Mesothelial cell of epicardium (in vitro differentiated cells): ENCODE results near the gene NELL1. TPM values are rescaled to one million over a fixed set of nuclear protein-coding genes. Genes with fewer than 3 reads are reported as not detected.

ENCODE experiments used
- DNase-seq, 2 experiments: peaks; one replicate each; pipeline ENCODE4 v3.0.0; 2021; ENCODE audit warnings: low spot score in 2 of 2; ENCODE audit not compliant: unreplicated experiment in 2 of 2
- H3K27ac Mint-ChIP-seq: 2 replicates; pipeline ENCODE4 v1.8.0; 2021; ENCODE audit warnings: mixed read lengths
- H3K27me3 Mint-ChIP-seq: 2 replicates; pipeline ENCODE4 v1.8.0; 2021; ENCODE audit warnings: low read depth, mixed read lengths
- H3K36me3 Mint-ChIP-seq: 2 replicates; pipeline ENCODE4 v1.8.0; 2021; ENCODE audit warnings: mixed read lengths
- H3K4me1 Mint-ChIP-seq: 2 replicates; pipeline ENCODE4 v1.8.0; 2021; ENCODE audit warnings: mixed read lengths
- H3K4me3 Mint-ChIP-seq: 2 replicates; pipeline ENCODE4 v1.8.0; 2021; ENCODE audit warnings: mild to moderate bottlenecking, moderate library complexity, mixed read lengths
- H3K9me3 Mint-ChIP-seq: 2 replicates; pipeline ENCODE4 v1.8.0; 2021; ENCODE audit warnings: mixed read lengths
- CTCF ChIP-seq: fragments of 200-600 bp; sonication (generic); IDR thresholded peaks from one replicate; pipeline ENCODE4 v1.5.0; 2021; ENCODE audit warnings: antibody characterized with exemption; ENCODE audit not compliant: unreplicated experiment
- total RNA-seq: library from RNA; stranded (reverse); gene quantifications from 3 replicates; pipeline ENCODE4 v1.2.1, GENCODE V29; 2021

The NELL1 gene
- total RNA-seq, 1 donor from 2014 or later, result 1.7 TPM

DNA sequence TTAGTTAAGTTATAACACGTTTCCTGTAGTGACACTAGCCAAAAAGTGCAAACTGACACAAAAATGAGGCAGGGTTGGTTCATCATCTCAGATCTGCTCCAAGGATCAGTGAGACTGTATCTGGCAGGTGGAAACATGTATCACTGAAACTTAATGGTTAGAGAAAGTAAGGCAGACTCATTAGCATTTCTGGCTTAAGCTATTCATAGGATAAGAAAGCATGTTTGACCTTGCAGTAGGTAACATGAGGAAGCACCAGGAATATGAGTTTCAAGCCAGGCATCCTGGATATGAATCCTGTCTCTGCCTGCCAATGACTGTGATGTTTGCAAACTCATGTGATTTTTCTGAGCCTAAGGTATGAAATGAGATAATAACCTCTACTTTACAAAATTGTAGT lies 732.1 kb downstream of the NELL1 start:
- Mint-ChIP-seq H3K4me1 (peaks cover 4% of the 10 kb centered on the region), H3K27me3 (peaks cover 31% of the 10 kb centered on the region), H3K9me3 (no peaks in the 10 kb centered on the region), H3K27ac (no peak overlapping the region), H3K36me3 (no peaks in the 10 kb centered on the region), H3K4me3 (no peak overlapping the region)
- DNase-seq, result no peak
- TF ChIP-seq CTCF, result no peak

DNA sequence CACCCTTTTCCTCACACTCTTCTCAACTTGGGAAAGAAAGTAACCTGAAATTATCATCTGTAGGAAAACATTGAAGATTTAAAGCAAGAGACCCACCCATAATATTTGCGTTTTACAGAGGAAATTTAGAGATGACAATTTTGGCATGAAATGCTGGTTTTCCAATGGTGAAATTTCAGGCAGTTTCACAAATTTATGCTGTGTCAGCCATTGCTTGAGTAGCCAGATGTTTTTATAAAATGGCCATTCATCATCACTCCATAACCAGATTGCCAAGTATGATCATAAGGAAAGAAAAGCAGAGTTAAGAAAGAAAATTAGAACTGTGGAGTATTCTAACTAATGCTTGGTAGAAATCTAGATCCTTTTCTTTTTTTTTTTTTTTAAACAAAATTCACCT lies 732.9 kb downstream of the NELL1 start:
- H3K27me3 Mint-ChIP-seq, result peaks cover 33% of the 10 kb centered on the region
- no peak for TF ChIP-seq CTCF
- no peak overlapping the region for H3K27ac Mint-ChIP-seq
- H3K36me3 Mint-ChIP-seq, result no peaks in the 10 kb centered on the region
- no peak for DNase-seq
- no peaks in the 10 kb centered on the region for H3K4me1 Mint-ChIP-seq
- no peaks in the 10 kb centered on the region for H3K9me3 Mint-ChIP-seq
- no peak overlapping the region for H3K4me3 Mint-ChIP-seq

GRCh38 chr11:21403069-21403468 lies 733.7 kb downstream of the NELL1 start:
- Mint-ChIP-seq H3K4me1 (no peaks in the 10 kb centered on the region), H3K27me3 (peaks cover 39% of the 10 kb centered on the region), H3K4me3 (no peak overlapping the region), H3K27ac (no peak overlapping the region), H3K9me3 (no peaks in the 10 kb centered on the region), H3K36me3 (no peaks in the 10 kb centered on the region)
- no peak for DNase-seq
- no peak for TF ChIP-seq CTCF

GRCh38 chr11:21405422-21405821 lies 736.0 kb downstream of the NELL1 start:
- Mint-ChIP-seq H3K27me3 (peaks cover 23% of the 10 kb centered on the region), H3K4me3 (no peak overlapping the region), H3K9me3 (no peaks in the 10 kb centered on the region), H3K4me1 (no peaks in the 10 kb centered on the region), H3K27ac (no peak overlapping the region), H3K36me3 (no peaks in the 10 kb centered on the region)
- DNase-seq, result no peak
- no peak for TF ChIP-seq CTCF

GRCh38 chr11:21410513-21410912 lies 741.1 kb downstream of the NELL1 start:
- TF ChIP-seq CTCF, result no peak
- Mint-ChIP-seq H3K4me3 (no peak overlapping the region), H3K9me3 (no peaks in the 10 kb centered on the region), H3K36me3 (no peaks in the 10 kb centered on the region), H3K27ac (no peak overlapping the region), H3K4me1 (no peaks in the 10 kb centered on the region), H3K27me3 (peaks cover 35% of the 10 kb centered on the region)
- no peak for DNase-seq

DNA sequence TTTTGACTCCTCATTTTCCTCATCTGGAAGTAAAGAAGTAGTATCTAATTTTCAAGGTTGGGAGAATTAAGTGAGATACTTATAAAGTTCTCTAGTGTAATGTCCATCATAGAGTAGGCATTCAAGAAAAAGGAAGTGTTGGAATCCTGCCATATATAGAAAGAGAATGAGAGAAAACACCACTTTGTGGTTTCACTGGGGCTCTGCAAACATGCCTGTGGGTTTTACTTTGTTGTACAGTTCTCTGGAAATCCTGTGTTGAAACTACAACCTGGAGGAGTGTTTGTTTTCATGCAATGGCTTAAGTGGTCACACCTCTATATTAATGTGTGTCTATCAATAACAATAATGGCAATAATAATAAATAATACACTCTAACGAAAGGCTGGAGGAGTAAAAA lies 741.7 kb downstream of the NELL1 start:
- no peak overlapping the region for H3K27ac Mint-ChIP-seq
- DNase-seq, result no peak
- H3K4me1 Mint-ChIP-seq, result no peaks in the 10 kb centered on the region
- no peaks in the 10 kb centered on the region for H3K9me3 Mint-ChIP-seq
- H3K27me3 Mint-ChIP-seq, result peaks cover 41% of the 10 kb centered on the region
- H3K36me3 Mint-ChIP-seq, result no peaks in the 10 kb centered on the region
- TF ChIP-seq CTCF, result no peak
- H3K4me3 Mint-ChIP-seq, result no peak overlapping the region
